HCT116 (cell line): ENCODE measurements around the gene WNT9A.

Experiments
- CEBPB ChIP-seq: IDR thresholded peaks from 2 replicates; pipeline ENCODE4 v1.6.1; 2012; ENCODE audit warnings: low read depth
- EGR1 ChIP-seq: IDR thresholded peaks from 2 replicates; pipeline ENCODE4 v1.6.1; 2012; ENCODE audit warnings: low read depth
- EZH2 ChIP-seq: fragments of 200-600 bp; sonication (generic); IDR thresholded peaks from 2 replicates; pipeline ENCODE4 v1.6.1; 2017; ENCODE audit warnings: antibody characterized with exemption, mixed run types
- JUND ChIP-seq: IDR thresholded peaks from 2 replicates; pipeline ENCODE4 v1.6.1; 2012
- POLR2A ChIP-seq: IDR thresholded peaks from 2 replicates; pipeline ENCODE4 v1.7.0; 2011; ENCODE audit warnings: borderline replicate concordance; ENCODE audit not compliant: insufficient read depth, insufficient read length; ENCODE audit errors: extremely low read depth
- POLR2AphosphoS5 ChIP-seq: IDR thresholded peaks from 2 replicates; pipeline ENCODE4 v1.6.1; 2011; ENCODE audit warnings: mild to moderate bottlenecking, low read depth, low read length, moderate library complexity
- SP1 ChIP-seq: IDR thresholded peaks from 2 replicates; pipeline ENCODE4 v1.6.1; 2012; ENCODE audit warnings: low read depth
- YY1 ChIP-seq: IDR thresholded peaks from 2 replicates; pipeline ENCODE4 v1.6.1; 2011; ENCODE audit warnings: low read length, low read depth, moderate library complexity, mild to moderate bottlenecking; ENCODE audit not compliant: insufficient replicate concordance; ENCODE audit errors: extremely low read depth
- TF ChIP-seq, protein P1 (sequence below), 3 experiments: fragments of 200-600 bp in 1 of 3; sonication (generic) in 1 of 3; IDR thresholded peaks in 2 of 3; conservative IDR thresholded peaks in 1 of 3; 2 replicates each; pipeline ENCODE4 v1.5.1; 2012 to 2017; ENCODE audit warnings: low read depth in 2 of 3, low read length in 2 of 3, antibody characterized with exemption in 1 of 3, borderline replicate concordance in 1 of 3, control low read depth in 1 of 3, mild to moderate bottlenecking in 1 of 3, mixed read lengths in 1 of 3, mixed run types in 1 of 3, moderate library complexity in 1 of 3; ENCODE audit not compliant: insufficient read depth in 1 of 3
- TF ChIP-seq, protein P2 (sequence below): IDR thresholded peaks from 2 replicates; pipeline ENCODE4 v1.6.1; 2012; ENCODE audit warnings: low read depth
- TF ChIP-seq, protein P3 (sequence below): IDR thresholded peaks from 2 replicates; pipeline ENCODE4 v1.6.1; 2011; ENCODE audit warnings: mild to moderate bottlenecking, low read length, moderate library complexity; ENCODE audit not compliant: insufficient replicate concordance; ENCODE audit errors: extremely low read depth

DNA sequence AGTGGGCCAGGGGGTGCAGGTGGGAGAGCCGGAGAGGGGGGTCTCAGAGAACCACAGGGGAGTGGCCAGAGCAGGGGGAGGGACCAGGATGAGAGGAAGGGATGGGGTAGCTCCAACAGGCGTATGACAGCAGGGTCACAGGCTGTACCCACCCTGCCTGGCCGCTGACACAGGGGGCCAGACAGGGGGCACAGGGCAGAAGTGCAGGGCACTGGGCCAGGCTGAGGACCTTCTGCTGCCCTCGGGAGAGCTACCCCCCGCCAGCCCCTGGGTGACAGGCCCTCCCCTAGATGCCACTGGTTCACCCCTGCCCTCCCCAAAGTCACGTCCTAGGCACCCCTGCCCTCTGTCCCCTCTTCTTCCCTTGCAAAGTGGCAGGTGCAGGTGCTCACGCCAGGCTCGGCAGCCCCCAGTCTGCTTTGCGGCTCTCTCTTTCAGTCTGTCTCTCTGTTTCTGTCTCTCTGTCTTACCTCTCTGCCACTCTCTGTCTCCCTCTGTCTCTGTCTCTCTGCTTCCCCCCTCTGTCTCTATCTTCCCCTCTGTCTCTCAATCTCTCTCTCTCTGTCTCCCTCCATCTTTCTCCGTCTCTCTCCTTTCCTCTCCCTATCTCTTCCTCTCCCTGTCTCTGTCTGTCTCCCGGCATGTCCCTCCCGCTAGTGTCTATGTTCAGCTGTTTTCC lies 48.5 kb downstream of the WNT9A start:
- TF ChIP-seq, protein P1, sequence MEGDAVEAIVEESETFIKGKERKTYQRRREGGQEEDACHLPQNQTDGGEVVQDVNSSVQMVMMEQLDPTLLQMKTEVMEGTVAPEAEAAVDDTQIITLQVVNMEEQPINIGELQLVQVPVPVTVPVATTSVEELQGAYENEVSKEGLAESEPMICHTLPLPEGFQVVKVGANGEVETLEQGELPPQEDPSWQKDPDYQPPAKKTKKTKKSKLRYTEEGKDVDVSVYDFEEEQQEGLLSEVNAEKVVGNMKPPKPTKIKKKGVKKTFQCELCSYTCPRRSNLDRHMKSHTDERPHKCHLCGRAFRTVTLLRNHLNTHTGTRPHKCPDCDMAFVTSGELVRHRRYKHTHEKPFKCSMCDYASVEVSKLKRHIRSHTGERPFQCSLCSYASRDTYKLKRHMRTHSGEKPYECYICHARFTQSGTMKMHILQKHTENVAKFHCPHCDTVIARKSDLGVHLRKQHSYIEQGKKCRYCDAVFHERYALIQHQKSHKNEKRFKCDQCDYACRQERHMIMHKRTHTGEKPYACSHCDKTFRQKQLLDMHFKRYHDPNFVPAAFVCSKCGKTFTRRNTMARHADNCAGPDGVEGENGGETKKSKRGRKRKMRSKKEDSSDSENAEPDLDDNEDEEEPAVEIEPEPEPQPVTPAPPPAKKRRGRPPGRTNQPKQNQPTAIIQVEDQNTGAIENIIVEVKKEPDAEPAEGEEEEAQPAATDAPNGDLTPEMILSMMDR (IDR thresholded peaks at IDR 0.05 in 2 of 3, conservative IDR thresholded peaks at IDR 0.05 in 1 of 3; ENCODE audit: borderline replicate concordance in 1 of 3, insufficient read depth in 1 of 3, low read depth in 2 of 3, low read length in 2 of 3), result no peak
- TF ChIP-seq POLR2A (no peak), JUND (no peak), EZH2 (no peak), CEBPB (no peak), EGR1 (no peak), POLR2AphosphoS5 (no peak), SP1 (no peak), YY1 (no peak)
- TF ChIP-seq, protein P2, sequence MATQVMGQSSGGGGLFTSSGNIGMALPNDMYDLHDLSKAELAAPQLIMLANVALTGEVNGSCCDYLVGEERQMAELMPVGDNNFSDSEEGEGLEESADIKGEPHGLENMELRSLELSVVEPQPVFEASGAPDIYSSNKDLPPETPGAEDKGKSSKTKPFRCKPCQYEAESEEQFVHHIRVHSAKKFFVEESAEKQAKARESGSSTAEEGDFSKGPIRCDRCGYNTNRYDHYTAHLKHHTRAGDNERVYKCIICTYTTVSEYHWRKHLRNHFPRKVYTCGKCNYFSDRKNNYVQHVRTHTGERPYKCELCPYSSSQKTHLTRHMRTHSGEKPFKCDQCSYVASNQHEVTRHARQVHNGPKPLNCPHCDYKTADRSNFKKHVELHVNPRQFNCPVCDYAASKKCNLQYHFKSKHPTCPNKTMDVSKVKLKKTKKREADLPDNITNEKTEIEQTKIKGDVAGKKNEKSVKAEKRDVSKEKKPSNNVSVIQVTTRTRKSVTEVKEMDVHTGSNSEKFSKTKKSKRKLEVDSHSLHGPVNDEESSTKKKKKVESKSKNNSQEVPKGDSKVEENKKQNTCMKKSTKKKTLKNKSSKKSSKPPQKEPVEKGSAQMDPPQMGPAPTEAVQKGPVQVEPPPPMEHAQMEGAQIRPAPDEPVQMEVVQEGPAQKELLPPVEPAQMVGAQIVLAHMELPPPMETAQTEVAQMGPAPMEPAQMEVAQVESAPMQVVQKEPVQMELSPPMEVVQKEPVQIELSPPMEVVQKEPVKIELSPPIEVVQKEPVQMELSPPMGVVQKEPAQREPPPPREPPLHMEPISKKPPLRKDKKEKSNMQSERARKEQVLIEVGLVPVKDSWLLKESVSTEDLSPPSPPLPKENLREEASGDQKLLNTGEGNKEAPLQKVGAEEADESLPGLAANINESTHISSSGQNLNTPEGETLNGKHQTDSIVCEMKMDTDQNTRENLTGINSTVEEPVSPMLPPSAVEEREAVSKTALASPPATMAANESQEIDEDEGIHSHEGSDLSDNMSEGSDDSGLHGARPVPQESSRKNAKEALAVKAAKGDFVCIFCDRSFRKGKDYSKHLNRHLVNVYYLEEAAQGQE, result no peak
- TF ChIP-seq, protein P3, sequence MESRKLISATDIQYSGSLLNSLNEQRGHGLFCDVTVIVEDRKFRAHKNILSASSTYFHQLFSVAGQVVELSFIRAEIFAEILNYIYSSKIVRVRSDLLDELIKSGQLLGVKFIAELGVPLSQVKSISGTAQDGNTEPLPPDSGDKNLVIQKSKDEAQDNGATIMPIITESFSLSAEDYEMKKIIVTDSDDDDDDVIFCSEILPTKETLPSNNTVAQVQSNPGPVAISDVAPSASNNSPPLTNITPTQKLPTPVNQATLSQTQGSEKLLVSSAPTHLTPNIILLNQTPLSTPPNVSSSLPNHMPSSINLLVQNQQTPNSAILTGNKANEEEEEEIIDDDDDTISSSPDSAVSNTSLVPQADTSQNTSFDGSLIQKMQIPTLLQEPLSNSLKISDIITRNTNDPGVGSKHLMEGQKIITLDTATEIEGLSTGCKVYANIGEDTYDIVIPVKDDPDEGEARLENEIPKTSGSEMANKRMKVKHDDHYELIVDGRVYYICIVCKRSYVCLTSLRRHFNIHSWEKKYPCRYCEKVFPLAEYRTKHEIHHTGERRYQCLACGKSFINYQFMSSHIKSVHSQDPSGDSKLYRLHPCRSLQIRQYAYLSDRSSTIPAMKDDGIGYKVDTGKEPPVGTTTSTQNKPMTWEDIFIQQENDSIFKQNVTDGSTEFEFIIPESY, result no peak
